Activated CD8-positive, alpha-beta T cell treated with anti-CD3 and anti-CD28 coated beads for 36 hours (primary cell): ENCODE measurements around the gene AHI1. TPM values are rescaled to one million over a fixed set of nuclear protein-coding genes. Genes with fewer than 3 reads are reported as not detected.
"Not testable (repeated sequence)": the region's sequence is repeated elsewhere in the genome, so short reads cannot be mapped to it uniquely, and the experiment has no call there.

Experiments
- ATAC-seq: fragments of 200-7000 bp; cut with Tn5 transposase; one replicate; pipeline ENCODE4 v1.10.0; 2021; ENCODE audit warnings: mild to moderate bottlenecking, moderate library complexity
- CTCF ChIA-PET: fragments of 350-600 bp; sonication (Branson Sonifier 250); formaldehyde crosslinking; loops from one replicate; lab custom pipeline; 2021; ENCODE audit warnings: antibody characterized with exemption; lab: Charles Lee
- POLR2A ChIA-PET: fragments of 350-600 bp; sonication (Branson Sonifier 250); formaldehyde crosslinking; loops from one replicate; lab custom pipeline; 2021; ENCODE audit warnings: antibody characterized with exemption; lab: Charles Lee
- DNase-seq: peaks from one replicate; pipeline ENCODE4 v3.0.0-alpha.2; 2020
- H3K27ac Mint-ChIP-seq: one replicate; pipeline ENCODE4 v1.8.0; 2021; ENCODE audit warnings: mild to moderate bottlenecking, mixed read lengths
- H3K27me3 Mint-ChIP-seq: one replicate; pipeline ENCODE4 v1.8.0; 2021; ENCODE audit warnings: mixed read lengths
- H3K36me3 Mint-ChIP-seq: one replicate; pipeline ENCODE4 v1.8.0; 2021; ENCODE audit warnings: low read depth, mixed read lengths
- H3K4me1 Mint-ChIP-seq: one replicate; pipeline ENCODE4 v1.8.0; 2021; ENCODE audit warnings: low read depth, mixed read lengths
- H3K4me3 Mint-ChIP-seq: one replicate; pipeline ENCODE4 v1.8.0; 2021; ENCODE audit warnings: mild to moderate bottlenecking, moderate library complexity, mixed read lengths
- H3K9me3 Mint-ChIP-seq: one replicate; pipeline ENCODE4 v1.8.0; 2021; ENCODE audit warnings: mixed read lengths
- intact Hi-C: fragments of 100-400 bp; cut with micrococcal nuclease; formaldehyde crosslinking; loops from one replicate; pipeline ENCODE4 v1.10.0; 2022
- total RNA-seq, 2 experiments: library from RNA; stranded (reverse); gene quantifications; one replicate each; pipeline ENCODE4 v1.2.3, GENCODE V29; 2021
- TF ChIP-seq, protein P1 (sequence below): fragments of 200-600 bp; IDR thresholded peaks from one replicate; pipeline ENCODE4 v1.8.0; 2022; ENCODE audit warnings: antibody characterized with exemption, mild to moderate bottlenecking

The AHI1 gene
- total RNA-seq, 2 experiments from 2014 or later, result 32.1 to 33.3 TPM

DNA sequence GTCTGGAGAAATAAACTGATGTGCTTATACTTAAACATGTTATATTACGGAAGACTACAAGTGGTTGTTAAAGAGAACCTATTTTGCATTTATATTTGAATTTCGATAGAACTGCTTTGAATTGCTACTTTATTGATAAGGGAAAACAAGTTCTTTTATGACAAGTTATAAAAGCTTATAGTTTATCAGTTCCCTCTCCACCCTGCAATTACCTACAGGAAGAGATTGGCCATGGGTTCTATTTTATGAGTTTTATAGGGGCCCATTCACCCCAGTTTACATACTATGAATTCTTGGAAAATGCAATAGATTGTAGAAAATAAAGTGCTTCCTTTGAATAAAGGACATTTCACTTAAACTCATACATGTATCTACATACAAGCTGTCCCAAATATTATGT lies 144.4 kb downstream of the AHI1 start:
- TF ChIP-seq, protein P1, sequence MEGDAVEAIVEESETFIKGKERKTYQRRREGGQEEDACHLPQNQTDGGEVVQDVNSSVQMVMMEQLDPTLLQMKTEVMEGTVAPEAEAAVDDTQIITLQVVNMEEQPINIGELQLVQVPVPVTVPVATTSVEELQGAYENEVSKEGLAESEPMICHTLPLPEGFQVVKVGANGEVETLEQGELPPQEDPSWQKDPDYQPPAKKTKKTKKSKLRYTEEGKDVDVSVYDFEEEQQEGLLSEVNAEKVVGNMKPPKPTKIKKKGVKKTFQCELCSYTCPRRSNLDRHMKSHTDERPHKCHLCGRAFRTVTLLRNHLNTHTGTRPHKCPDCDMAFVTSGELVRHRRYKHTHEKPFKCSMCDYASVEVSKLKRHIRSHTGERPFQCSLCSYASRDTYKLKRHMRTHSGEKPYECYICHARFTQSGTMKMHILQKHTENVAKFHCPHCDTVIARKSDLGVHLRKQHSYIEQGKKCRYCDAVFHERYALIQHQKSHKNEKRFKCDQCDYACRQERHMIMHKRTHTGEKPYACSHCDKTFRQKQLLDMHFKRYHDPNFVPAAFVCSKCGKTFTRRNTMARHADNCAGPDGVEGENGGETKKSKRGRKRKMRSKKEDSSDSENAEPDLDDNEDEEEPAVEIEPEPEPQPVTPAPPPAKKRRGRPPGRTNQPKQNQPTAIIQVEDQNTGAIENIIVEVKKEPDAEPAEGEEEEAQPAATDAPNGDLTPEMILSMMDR, result no peak
- ChIA-PET POLR2A (no interaction called here), CTCF (interaction anchor here (1.0 to 1.4 kb wide), 2 partner anchors 16 to 85 kb away, joined by 4 to 5 read pairs; no protein-coding TSS in a partner anchor)
- no peaks in the 10 kb centered on the region for H3K9me3 Mint-ChIP-seq
- intact Hi-C loops, result no loop called here
- ATAC-seq (no peak), DNase-seq (no peak)
- peaks cover 6% of the 10 kb centered on the region for H3K36me3 Mint-ChIP-seq
- H3K4me3 Mint-ChIP-seq, result no peak overlapping the region
- H3K27ac Mint-ChIP-seq, result no peak overlapping the region
- H3K27me3 Mint-ChIP-seq, result no peaks in the 10 kb centered on the region
- H3K4me1 Mint-ChIP-seq, result no peaks in the 10 kb centered on the region

GRCh38 chr6:135351635-135352034 lies 145.9 kb downstream of the AHI1 start:
- no peak for DNase-seq
- peaks cover 3% of the 10 kb centered on the region for H3K4me1 Mint-ChIP-seq
- ChIA-PET CTCF (no interaction called here), POLR2A (no interaction called here)
- TF ChIP-seq, protein P1, result no peak
- no peak overlapping the region for H3K4me3 Mint-ChIP-seq
- no peaks in the 10 kb centered on the region for H3K27me3 Mint-ChIP-seq
- intact Hi-C loops, result no loop called here
- H3K9me3 Mint-ChIP-seq, result no peaks in the 10 kb centered on the region
- no peak for ATAC-seq
- H3K36me3 Mint-ChIP-seq, result peaks cover 8% of the 10 kb centered on the region
- H3K27ac Mint-ChIP-seq, result no peak overlapping the region

DNA sequence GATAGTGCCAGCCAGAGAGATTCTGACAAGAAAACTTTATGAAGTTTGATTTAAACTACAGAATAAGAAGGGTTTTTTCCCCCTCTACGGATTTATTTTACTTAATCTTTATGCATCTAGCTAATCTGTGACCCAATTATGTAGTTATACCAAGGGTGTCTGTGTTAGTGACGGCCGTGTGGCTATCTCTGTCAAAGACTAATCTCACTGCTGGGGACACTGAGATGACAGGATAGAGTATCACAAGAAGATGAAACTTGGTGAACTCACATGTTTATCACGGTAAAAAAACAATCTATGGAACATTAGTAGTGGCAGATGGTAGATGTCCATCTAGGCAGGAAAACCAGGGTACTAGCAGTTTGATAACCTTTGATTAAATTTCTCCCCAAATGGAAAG lies 149.7 kb downstream of the AHI1 start:
- Mint-ChIP-seq H3K27ac (no peak overlapping the region), H3K9me3 (no peaks in the 10 kb centered on the region), H3K4me3 (no peak overlapping the region), H3K27me3 (no peaks in the 10 kb centered on the region), H3K36me3 (peaks cover 4% of the 10 kb centered on the region), H3K4me1 (peaks cover 5% of the 10 kb centered on the region)
- DNase-seq (no peak), ATAC-seq (no peak)
- TF ChIP-seq, protein P1, result no peak
- POLR2A ChIA-PET, result no interaction called here
- intact Hi-C loops, result no loop called here
- CTCF ChIA-PET, result no interaction called here

- Mint-ChIP-seq H3K27me3 (no peaks in the 10 kb centered on the region), H3K27ac (no peak overlapping the region), H3K4me1 (peaks cover 5% of the 10 kb centered on the region), H3K36me3 (peaks cover 4% of the 10 kb centered on the region), H3K4me3 (no peak overlapping the region), H3K9me3 (no peaks in the 10 kb centered on the region)
- intact Hi-C loops, result no loop called here
- TF ChIP-seq, protein P1, result no peak
- ChIA-PET POLR2A (no interaction called here), CTCF (interaction anchor here (0.9 to 1.2 kb wide), 4 partner anchors 17 to 57 kb away, joined by 3 read pairs; no protein-coding TSS in a partner anchor)
- no peak for ATAC-seq
- DNase-seq, result no peak
These were observed 150.8 kb downstream of the AHI1 start for GRCh38 chr6:135346747-135347146.

DNA sequence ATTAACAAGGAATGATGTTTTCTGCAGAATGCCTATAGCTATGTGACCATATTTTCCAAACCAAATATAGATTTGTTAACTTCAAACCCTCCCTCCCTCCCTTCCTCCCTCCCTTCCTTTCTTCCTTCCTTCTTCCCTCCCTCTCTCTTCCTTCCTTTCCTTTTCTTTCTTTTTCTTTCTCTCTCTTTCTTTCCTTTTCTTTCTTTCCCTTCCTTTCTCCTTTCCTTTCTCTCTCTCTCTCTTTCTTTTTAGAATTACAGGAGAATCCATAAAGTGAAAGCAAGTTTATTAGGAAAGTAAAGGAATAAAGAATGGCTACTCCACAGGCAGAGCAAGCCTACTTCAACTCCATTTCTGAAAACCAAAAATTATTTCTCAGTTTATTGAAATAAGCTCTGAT lies 153.0 kb downstream of the AHI1 start:
- peaks cover 7% of the 10 kb centered on the region for H3K36me3 Mint-ChIP-seq
- no peaks in the 10 kb centered on the region for H3K9me3 Mint-ChIP-seq
- H3K4me3 Mint-ChIP-seq, result no peak overlapping the region
- TF ChIP-seq, protein P1, result no peak
- ChIA-PET CTCF (interaction anchor here (0.7 kb wide), 1 partner anchor 76 kb away, joined by 3 read pairs; no protein-coding TSS in a partner anchor), POLR2A (no interaction called here)
- no peaks in the 10 kb centered on the region for H3K27me3 Mint-ChIP-seq
- intact Hi-C loops, result no loop called here
- no peak for DNase-seq
- ATAC-seq, result no peak
- H3K4me1 Mint-ChIP-seq, result peaks cover 5% of the 10 kb centered on the region
- H3K27ac Mint-ChIP-seq, result no peak overlapping the region

DNA sequence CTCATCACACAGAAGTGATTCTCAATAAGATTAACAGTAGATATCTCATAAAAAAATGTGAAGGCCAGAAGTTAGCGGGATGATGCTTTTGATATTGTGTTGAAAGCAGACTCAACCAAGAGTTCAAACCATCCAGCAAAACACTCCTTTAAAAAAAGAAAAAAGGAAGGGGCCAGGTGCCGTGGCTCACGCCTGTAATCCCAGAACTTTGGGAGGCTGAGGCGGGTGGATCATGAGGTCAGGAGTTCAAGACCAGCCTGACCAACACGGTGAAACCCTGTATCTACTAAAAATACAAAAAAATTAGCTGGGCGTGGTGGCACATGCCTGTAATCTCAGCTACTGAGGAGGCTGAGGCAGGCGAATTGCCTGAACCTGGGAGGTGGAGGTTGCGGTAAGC lies 157.6 kb downstream of the AHI1 start:
- POLR2A ChIA-PET, CTCF ChIA-PET: not testable (repeated sequence)

More for the DNA sequence above, 157.6 kb downstream of the AHI1 start:
- H3K4me3 Mint-ChIP-seq, H3K27me3 Mint-ChIP-seq, DNase-seq, H3K27ac Mint-ChIP-seq, ATAC-seq, H3K4me1 Mint-ChIP-seq, intact Hi-C loops, H3K9me3 Mint-ChIP-seq, H3K36me3 Mint-ChIP-seq: not testable (repeated sequence)
